GM12865 (cell line): Measurements from ENCODE around the gene PITPNM3.

Experiments
- DNase-seq: peaks from one replicate; pipeline ENCODE4 v3.0.0; 2010; ENCODE audit warnings: low read depth
- H3K4me3 ChIP-seq: 2 replicates; pipeline ENCODE4 v1.5.1; 2011; ENCODE audit warnings: mild to moderate bottlenecking, low read depth, low read length, control low read depth
- CTCF ChIP-seq: IDR thresholded peaks from 2 replicates; pipeline ENCODE4 v1.5.1; 2011; ENCODE audit warnings: low read length, control low read depth, low read depth, inconsistent platforms; ENCODE audit not compliant: insufficient read depth; ENCODE audit errors: missing control alignments

PITPNM3 gene

GRCh38 chr17:6505425-6506142 is 50.8 kb downstream of the PITPNM3 start:
- DNase-seq, result no peak
- TF ChIP-seq CTCF, result no peak
- no peak overlapping the region for H3K4me3 ChIP-seq

DNA sequence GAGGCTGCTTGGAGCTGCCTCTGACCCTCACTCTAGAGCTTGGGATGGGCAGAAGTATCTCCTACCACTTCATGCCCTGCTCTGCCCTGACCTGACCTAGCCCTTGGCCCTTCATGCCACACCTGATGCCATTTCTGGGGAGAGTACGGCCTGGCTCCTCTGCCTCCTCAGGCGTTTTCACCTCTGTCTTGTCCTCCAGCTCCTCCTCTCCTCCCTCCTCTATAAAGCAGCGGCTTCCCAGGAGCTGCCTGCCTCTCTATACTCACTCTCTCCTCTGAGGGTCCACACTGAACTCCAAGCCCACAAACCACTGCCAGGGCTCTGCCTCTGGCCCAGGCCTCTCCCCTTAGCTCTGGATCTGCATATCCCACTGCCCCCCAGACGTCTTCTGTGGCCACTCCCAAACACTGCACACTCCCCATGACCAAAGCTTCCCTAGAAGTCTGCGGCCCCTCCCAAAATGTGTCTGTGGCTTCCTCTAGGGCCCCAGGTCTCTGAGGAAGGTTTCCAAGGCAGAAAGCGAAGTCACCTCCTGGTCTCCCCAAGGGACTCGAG is 52.6 kb downstream of the PITPNM3 start:
- TF ChIP-seq CTCF, result no peak
- no peak for DNase-seq
- H3K4me3 ChIP-seq, result no peak overlapping the region

GRCh38 chr17:6502871-6503509 is 53.4 kb downstream of the PITPNM3 start:
- H3K4me3 ChIP-seq, result no peak overlapping the region
- no peak for DNase-seq
- no peak for TF ChIP-seq CTCF

GRCh38 chr17:6502142-6502541 is 54.2 kb downstream of the PITPNM3 start:
- TF ChIP-seq CTCF, result no peak
- DNase-seq, result no peak
- no peak overlapping the region for H3K4me3 ChIP-seq

DNA sequence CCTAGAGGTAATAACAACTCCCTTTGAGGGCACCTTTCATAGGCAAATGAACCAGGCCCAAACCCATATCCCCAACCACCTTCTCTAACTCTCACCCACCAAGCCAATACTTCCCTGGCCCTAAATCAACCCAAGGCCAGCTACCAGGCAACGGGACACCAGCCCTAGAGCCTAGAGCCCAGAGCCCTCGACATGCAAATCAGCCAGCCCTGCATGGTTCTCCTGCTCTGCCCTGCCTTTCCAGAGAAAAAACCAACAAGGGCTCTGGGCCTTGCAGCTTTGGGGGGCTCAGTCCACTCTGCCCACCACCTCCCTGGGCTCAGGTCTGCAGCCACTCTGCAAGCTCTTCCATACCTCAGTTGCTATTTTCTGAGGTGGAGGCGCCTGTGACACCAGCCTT is 55.0 kb downstream of the PITPNM3 start:
- DNase-seq, result no peak
- no peak for TF ChIP-seq CTCF
- H3K4me3 ChIP-seq, result no peak overlapping the region

DNA sequence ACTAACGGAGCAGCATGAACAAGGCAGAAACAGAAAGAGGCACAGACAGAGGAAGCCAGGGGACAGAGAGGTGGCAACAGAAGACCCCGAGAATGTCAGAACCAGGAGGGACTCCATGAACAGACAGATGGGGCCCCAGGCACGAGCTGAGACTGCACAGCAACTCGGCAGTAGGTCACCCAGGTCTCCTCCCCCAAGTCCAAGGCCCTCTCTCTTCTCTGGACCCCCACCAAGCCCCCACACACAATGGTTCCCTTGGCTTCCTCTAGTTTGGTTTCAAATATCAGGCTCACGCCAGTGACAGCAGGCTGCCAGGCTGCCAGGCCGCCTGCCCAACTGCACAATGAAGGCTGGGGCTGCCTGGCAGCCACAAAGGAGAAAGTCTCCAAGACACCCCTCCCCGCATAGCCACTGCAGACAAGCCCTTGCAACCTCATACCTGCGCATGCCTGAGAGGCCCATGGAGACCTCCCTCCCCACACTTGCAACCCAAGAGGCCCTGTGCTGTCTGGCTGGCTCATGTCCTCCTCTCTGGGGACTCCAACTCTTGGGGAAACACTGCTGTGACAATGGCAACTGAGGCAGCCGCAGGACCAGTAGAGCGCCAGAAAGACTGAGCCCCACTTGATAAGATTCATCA is 57.3 kb downstream of the PITPNM3 start:
- H3K4me3 ChIP-seq, result no peak overlapping the region
- TF ChIP-seq CTCF, result no peak
- no peak for DNase-seq
